HL-60 (cell line): ENCODE measurements around the gene TBC1D9.

Experiments
- DNase-seq, 2 experiments: peaks; one replicate each; pipeline ENCODE4 v3.0.0-alpha.2; 2010 to 2020; ENCODE audit warnings: low read depth in 1 of 2, low spot score in 1 of 2
- H3K27ac ChIP-seq: fragments of 250-450 bp; sonication (Bioruptor Pico); replicated peaks from 2 replicates; pipeline ENCODE4 v1.5.1; 2020; ENCODE audit warnings: mild to moderate bottlenecking, moderate library complexity
- H3K27me3 ChIP-seq: fragments of 250-450 bp; sonication (Bioruptor Pico); 2 replicates; pipeline ENCODE4 v1.5.1; 2021; ENCODE audit warnings: mild to moderate bottlenecking, moderate library complexity; ENCODE audit not compliant: insufficient read depth, poor library complexity, severe bottlenecking
- H3K4me3 ChIP-seq: replicated peaks from 2 replicates; pipeline ENCODE4 v1.5.1; 2011; ENCODE audit warnings: mild to moderate bottlenecking, control low read depth, low read length; ENCODE audit not compliant: insufficient read depth
- GABPA ChIP-seq: IDR thresholded peaks from 2 replicates; pipeline ENCODE4 v1.6.1; 2012; ENCODE audit warnings: low read depth
- POLR2AphosphoS5 ChIP-seq: IDR thresholded peaks from 2 replicates; pipeline ENCODE4 v1.6.1; 2012; ENCODE audit warnings: low read depth
- SPI1 ChIP-seq: IDR thresholded peaks from 2 replicates; pipeline ENCODE4 v1.6.1; 2012; ENCODE audit warnings: low read depth, mild to moderate bottlenecking, borderline replicate concordance
- TF ChIP-seq, protein P1 (sequence below): IDR thresholded peaks from 2 replicates; pipeline ENCODE4 v1.6.1; 2012; ENCODE audit warnings: low read depth; ENCODE audit not compliant: insufficient replicate concordance
- TF ChIP-seq, protein P2 (sequence below): IDR thresholded peaks from one replicate; pipeline ENCODE4 v1.5.1; 2011; ENCODE audit warnings: low read length, control low read depth, inconsistent platforms; ENCODE audit not compliant: insufficient read depth

Gene TBC1D9

DNA sequence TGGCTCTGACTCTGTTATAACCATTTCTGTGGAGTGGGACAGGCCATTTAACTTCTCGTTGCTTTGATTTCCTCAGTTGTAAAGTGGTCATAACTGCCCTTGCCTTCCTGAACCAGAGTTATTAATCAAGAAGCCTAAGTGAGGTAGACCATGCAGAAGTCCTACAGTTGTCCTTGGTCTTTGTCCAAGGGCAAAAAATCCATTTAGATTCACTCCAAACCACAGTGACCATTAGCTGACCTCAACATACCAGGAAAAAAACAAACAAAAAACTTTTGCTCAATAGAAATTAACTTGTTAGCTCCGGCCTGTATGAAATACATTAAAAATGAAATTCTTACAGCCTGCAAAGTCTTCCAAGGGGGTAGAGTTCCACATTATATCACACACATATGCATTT lies 52.7 kb downstream of the TBC1D9 start:
- Histone ChIP-seq H3K27me3 (no peaks in the 10 kb centered on the region), H3K4me3 (no peak overlapping the region), H3K27ac (no peak overlapping the region)
- TF ChIP-seq SPI1 (no peak), POLR2AphosphoS5 (no peak), GABPA (no peak)
- TF ChIP-seq, protein P1, sequence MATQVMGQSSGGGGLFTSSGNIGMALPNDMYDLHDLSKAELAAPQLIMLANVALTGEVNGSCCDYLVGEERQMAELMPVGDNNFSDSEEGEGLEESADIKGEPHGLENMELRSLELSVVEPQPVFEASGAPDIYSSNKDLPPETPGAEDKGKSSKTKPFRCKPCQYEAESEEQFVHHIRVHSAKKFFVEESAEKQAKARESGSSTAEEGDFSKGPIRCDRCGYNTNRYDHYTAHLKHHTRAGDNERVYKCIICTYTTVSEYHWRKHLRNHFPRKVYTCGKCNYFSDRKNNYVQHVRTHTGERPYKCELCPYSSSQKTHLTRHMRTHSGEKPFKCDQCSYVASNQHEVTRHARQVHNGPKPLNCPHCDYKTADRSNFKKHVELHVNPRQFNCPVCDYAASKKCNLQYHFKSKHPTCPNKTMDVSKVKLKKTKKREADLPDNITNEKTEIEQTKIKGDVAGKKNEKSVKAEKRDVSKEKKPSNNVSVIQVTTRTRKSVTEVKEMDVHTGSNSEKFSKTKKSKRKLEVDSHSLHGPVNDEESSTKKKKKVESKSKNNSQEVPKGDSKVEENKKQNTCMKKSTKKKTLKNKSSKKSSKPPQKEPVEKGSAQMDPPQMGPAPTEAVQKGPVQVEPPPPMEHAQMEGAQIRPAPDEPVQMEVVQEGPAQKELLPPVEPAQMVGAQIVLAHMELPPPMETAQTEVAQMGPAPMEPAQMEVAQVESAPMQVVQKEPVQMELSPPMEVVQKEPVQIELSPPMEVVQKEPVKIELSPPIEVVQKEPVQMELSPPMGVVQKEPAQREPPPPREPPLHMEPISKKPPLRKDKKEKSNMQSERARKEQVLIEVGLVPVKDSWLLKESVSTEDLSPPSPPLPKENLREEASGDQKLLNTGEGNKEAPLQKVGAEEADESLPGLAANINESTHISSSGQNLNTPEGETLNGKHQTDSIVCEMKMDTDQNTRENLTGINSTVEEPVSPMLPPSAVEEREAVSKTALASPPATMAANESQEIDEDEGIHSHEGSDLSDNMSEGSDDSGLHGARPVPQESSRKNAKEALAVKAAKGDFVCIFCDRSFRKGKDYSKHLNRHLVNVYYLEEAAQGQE = no peak
- TF ChIP-seq, protein P2, sequence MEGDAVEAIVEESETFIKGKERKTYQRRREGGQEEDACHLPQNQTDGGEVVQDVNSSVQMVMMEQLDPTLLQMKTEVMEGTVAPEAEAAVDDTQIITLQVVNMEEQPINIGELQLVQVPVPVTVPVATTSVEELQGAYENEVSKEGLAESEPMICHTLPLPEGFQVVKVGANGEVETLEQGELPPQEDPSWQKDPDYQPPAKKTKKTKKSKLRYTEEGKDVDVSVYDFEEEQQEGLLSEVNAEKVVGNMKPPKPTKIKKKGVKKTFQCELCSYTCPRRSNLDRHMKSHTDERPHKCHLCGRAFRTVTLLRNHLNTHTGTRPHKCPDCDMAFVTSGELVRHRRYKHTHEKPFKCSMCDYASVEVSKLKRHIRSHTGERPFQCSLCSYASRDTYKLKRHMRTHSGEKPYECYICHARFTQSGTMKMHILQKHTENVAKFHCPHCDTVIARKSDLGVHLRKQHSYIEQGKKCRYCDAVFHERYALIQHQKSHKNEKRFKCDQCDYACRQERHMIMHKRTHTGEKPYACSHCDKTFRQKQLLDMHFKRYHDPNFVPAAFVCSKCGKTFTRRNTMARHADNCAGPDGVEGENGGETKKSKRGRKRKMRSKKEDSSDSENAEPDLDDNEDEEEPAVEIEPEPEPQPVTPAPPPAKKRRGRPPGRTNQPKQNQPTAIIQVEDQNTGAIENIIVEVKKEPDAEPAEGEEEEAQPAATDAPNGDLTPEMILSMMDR = no peak
- no peak for DNase-seq

DNA sequence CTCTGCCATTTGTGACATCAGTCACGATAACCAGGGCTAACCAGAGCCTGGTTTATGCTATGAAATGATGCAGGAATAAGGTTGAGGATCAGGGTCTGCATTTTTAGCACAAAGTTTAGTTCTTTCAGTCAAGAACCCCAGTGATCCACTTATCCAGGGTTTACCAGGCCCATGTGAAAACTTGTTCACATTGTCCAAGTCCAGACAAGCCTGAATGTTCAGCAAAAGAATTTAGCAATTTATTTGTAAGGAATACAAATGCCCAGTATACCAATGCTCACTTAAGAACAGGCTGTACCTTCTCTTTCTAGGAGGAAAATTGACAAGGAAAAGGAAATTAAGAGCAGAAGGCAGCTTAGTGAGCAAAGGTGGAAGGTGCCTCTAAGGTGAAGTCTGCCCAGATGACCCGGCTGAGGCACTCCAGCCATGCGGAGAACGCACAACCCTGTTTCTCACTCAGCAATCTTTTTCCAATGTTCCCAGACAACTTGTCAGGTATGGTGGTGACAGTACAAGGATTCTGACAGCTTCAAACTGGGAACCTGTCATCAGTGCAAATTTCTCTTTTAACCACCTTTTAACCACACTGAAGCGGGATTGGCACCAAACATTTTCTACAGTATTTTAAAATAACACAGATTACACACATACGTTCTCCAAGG lies 54.0 kb downstream of the TBC1D9 start:
- Histone ChIP-seq H3K27ac (no peak overlapping the region), H3K4me3 (no peak overlapping the region), H3K27me3 (no peaks in the 10 kb centered on the region)
- TF ChIP-seq, protein P2 = no peak
- TF ChIP-seq, protein P1 = no peak
- TF ChIP-seq GABPA = no peak
- DNase-seq = no peak

DNA sequence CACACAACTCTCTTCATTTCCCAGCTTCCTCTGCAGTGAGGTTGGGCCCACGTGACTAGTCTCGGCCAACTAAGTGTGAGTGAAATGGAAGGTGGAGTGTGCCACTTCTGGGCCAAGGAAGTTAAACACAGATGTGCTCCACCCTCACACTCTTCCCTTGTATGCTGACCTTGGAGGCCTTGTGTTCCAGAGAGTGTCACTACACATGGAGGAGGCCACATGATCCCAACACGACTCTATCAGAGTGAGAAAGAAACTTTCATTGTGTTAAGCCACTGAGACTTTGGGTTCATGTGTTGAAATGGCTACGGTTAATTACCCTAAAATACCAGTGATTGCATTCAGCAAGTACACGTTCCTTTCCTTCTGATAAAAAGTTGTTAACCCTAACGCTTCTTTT lies 55.1 kb downstream of the TBC1D9 start:
- no peak for DNase-seq
- TF ChIP-seq, protein P1 = no peak
- TF ChIP-seq SPI1 (no peak), POLR2AphosphoS5 (no peak), GABPA (no peak)
- TF ChIP-seq, protein P2 = no peak
- Histone ChIP-seq H3K27ac (no peak overlapping the region), H3K4me3 (no peak overlapping the region), H3K27me3 (no peaks in the 10 kb centered on the region)
